ENCODE measurements around the gene LNPEP. TPM values are rescaled to one million over a fixed set of nuclear protein-coding genes. Genes with fewer than 3 reads are reported as not detected.

Gene LNPEP
- total RNA-seq, 1 donor from 2014 or later: 19.6 TPM

DNA sequence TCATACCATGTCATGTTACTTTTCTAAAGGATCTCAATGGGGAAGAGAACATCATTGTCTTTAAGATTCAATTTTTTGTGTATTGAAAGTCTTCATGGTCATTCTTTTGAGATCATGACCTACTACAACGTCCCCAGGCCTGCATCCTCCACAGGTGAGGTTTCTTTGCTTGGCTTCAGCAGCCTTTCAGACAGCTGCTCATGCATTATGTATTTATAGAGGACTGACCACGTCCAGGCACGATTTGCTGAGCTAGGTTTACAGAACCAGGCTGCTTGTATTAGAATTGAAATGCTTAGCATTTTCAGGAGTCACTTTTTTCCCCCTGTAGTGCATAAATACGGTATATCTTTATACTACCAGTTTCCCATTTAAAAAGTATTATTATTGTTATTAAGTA is 136.1 kb downstream of the LNPEP start:
- no peak overlapping the region for H3K4me2 ChIP-seq
- H3K36me3 Mint-ChIP-seq: no peaks in the 10 kb centered on the region

DNA sequence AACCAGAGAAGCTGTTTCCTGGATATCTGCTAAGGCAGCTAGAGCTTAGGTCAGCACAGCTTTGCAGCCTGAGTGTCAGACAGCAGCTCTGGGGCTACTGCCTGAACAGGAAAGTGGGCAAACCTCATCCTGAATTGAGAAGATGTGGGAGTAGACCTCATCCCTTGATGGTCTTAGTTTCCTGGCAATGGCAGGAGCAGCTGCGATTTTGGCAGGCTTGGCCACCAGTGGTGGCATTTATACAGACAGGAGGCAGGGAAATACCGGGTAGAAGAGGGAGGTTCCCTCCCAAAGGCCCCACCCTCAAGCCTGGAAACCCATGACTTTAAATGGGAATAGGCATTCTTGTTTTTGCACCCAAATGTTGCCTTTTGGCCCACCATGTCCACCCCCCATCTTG is 136.8 kb downstream of the LNPEP start:
- Histone ChIP-seq H3K4me3 (no peak overlapping the region), H3K9me3 (ENCODE audit: low read depth) (no peaks in the 10 kb centered on the region), H3K4me2 (no peak overlapping the region), H2AFZ (replicated peaks) (no peak overlapping the region), H3K36me3 (no peaks in the 10 kb centered on the region), H3F3A (ENCODE audit: low read depth) (no peaks in the 10 kb centered on the region), H3K4me1 (peaks cover 3% of the 10 kb centered on the region), H3K9ac (no peak overlapping the region), H3K27me3 (no peaks in the 10 kb centered on the region), H3K27ac (no peak overlapping the region), H4K20me1 (ENCODE audit: low read depth) (no peaks in the 10 kb centered on the region), H3K79me2 (ENCODE audit: low read depth) (no peaks in the 10 kb centered on the region)
- Mint-ChIP-seq H3K4me1 (peaks cover 4% of the 10 kb centered on the region), H3K27ac (no peak overlapping the region), H3K36me3 (no peaks in the 10 kb centered on the region), H3K27me3 (ENCODE audit: insufficient read depth, low read depth) (peaks cover 3% of the 10 kb centered on the region), H3K4me3 (no peak overlapping the region), H3K9me3 (peaks cover 2% of the 10 kb centered on the region)
- no peak for DNase-seq (ENCODE audit: low spot score)
- TF ChIP-seq EZH2phosphoT487 (IDR thresholded peaks at IDR 0.05) (no peak), EZH2 (IDR thresholded peaks at IDR 0.05) (no peak)
- TF ChIP-seq, protein P1, sequence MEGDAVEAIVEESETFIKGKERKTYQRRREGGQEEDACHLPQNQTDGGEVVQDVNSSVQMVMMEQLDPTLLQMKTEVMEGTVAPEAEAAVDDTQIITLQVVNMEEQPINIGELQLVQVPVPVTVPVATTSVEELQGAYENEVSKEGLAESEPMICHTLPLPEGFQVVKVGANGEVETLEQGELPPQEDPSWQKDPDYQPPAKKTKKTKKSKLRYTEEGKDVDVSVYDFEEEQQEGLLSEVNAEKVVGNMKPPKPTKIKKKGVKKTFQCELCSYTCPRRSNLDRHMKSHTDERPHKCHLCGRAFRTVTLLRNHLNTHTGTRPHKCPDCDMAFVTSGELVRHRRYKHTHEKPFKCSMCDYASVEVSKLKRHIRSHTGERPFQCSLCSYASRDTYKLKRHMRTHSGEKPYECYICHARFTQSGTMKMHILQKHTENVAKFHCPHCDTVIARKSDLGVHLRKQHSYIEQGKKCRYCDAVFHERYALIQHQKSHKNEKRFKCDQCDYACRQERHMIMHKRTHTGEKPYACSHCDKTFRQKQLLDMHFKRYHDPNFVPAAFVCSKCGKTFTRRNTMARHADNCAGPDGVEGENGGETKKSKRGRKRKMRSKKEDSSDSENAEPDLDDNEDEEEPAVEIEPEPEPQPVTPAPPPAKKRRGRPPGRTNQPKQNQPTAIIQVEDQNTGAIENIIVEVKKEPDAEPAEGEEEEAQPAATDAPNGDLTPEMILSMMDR (IDR thresholded peaks at IDR 0.05): no peak

More for the DNA sequence above, 136.1 kb downstream of the LNPEP start:
- Histone ChIP-seq H4K20me1 (ENCODE audit: low read depth) (no peaks in the 10 kb centered on the region), H3F3A (ENCODE audit: low read depth) (no peaks in the 10 kb centered on the region), H3K9ac (no peak overlapping the region), H3K36me3 (no peaks in the 10 kb centered on the region), H3K4me3 (no peak overlapping the region), H3K4me1 (peaks cover 5% of the 10 kb centered on the region), H3K9me3 (ENCODE audit: low read depth) (no peaks in the 10 kb centered on the region), H2AFZ (replicated peaks) (no peak overlapping the region), H3K79me2 (ENCODE audit: low read depth) (no peaks in the 10 kb centered on the region), H3K27me3 (no peaks in the 10 kb centered on the region), H3K27ac (no peak overlapping the region)
- H3K4me3 Mint-ChIP-seq: no peak overlapping the region
- no peak for TF ChIP-seq EZH2phosphoT487 (IDR thresholded peaks at IDR 0.05)
- H3K27ac Mint-ChIP-seq: no peak overlapping the region
- H3K27me3 Mint-ChIP-seq (ENCODE audit: insufficient read depth, low read depth): peaks cover 3% of the 10 kb centered on the region
- no peak for DNase-seq (ENCODE audit: low spot score)
- peaks cover 2% of the 10 kb centered on the region for H3K9me3 Mint-ChIP-seq
- peaks cover 10% of the 10 kb centered on the region for H3K4me1 Mint-ChIP-seq

DNA sequence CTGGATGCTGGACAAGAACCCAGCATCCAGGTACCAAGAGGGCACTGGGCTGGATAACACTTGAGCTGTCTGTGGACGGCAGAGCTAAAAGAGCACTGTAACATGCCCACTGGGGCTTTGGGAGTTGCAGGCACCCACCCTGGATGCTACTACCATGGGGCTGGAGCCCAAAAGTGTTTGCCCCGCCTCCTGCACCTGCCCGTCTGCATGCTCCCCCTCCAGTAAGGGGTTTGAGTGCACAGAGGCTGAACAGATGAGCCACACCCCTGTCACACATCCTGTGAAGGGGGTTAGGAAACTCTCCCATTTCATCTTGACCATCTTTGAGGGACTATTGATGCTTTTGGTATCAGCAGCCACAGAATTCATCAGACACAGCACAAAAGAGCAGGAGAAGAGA is 137.5 kb downstream of the LNPEP start:
- Histone ChIP-seq H3F3A (ENCODE audit: low read depth) (no peaks in the 10 kb centered on the region), H3K4me3 (no peak overlapping the region), H4K20me1 (ENCODE audit: low read depth) (no peaks in the 10 kb centered on the region), H3K27ac (no peak overlapping the region), H3K4me1 (peaks cover 4% of the 10 kb centered on the region), H3K9ac (no peak overlapping the region), H2AFZ (replicated peaks) (no peak overlapping the region), H3K27me3 (no peaks in the 10 kb centered on the region), H3K79me2 (ENCODE audit: low read depth) (no peaks in the 10 kb centered on the region), H3K36me3 (no peaks in the 10 kb centered on the region), H3K4me2 (no peak overlapping the region), H3K9me3 (ENCODE audit: low read depth) (no peaks in the 10 kb centered on the region)
- Mint-ChIP-seq H3K36me3 (no peaks in the 10 kb centered on the region), H3K27me3 (ENCODE audit: insufficient read depth, low read depth) (peaks cover 3% of the 10 kb centered on the region), H3K4me1 (peaks cover 4% of the 10 kb centered on the region), H3K9me3 (peaks cover 2% of the 10 kb centered on the region), H3K27ac (no peak overlapping the region), H3K4me3 (no peak overlapping the region)
- TF ChIP-seq EZH2 (IDR thresholded peaks at IDR 0.05): no peak
- no peak for DNase-seq (ENCODE audit: low spot score)

DNA sequence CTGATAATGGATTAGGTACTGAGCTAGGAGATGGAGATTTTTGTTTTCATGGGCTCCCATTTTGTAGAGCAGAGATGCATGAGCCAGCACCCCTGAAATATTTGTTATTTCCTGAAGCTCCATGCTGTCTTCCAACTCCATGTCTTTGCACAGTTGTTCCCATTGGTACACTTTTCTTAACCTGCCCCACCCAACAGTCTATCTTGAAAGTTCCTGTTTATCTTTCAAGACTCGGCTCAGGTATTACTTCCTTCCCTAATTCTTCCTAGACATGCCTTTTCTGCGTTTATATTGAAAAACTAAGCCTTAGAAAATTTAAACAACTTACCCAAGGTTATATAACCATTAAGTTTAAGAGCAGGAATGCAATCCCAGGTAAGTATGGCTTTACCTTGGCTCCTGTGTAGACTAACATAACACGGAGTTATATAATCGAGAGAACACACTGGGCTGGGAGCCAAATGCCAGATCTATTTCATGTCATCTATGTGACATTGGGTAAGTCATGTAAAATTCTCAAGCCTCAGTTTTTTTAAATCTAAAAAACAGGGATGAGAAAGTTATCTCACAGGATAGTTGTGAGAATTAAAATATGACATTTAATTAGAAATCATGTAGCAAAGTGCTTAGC is 139.1 kb downstream of the LNPEP start:
- H4K20me1 ChIP-seq (ENCODE audit: low read depth): no peaks in the 10 kb centered on the region
- TF ChIP-seq EZH2 (IDR thresholded peaks at IDR 0.05) (no peak), EZH2phosphoT487 (IDR thresholded peaks at IDR 0.05) (no peak)
- TF ChIP-seq, protein P1 (IDR thresholded peaks at IDR 0.05): no peak
- no peaks in the 10 kb centered on the region for H3K79me2 ChIP-seq (ENCODE audit: low read depth)
- no peak overlapping the region for H3K4me3 Mint-ChIP-seq
- no peak overlapping the region for H2AFZ ChIP-seq (replicated peaks)
- no peak overlapping the region for H3K4me3 ChIP-seq
- H3K36me3 ChIP-seq: no peaks in the 10 kb centered on the region
- H3K9me3 Mint-ChIP-seq: no peaks in the 10 kb centered on the region
- H3F3A ChIP-seq (ENCODE audit: low read depth): no peaks in the 10 kb centered on the region
- H3K27ac ChIP-seq: no peak overlapping the region
- H3K27ac Mint-ChIP-seq: no peak overlapping the region
- DNase-seq (ENCODE audit: low spot score): no peak
- H3K4me1 Mint-ChIP-seq: peaks cover 15% of the 10 kb centered on the region
- no peak overlapping the region for H3K4me2 ChIP-seq
- H3K9ac ChIP-seq: no peak overlapping the region
- peaks cover 3% of the 10 kb centered on the region for H3K27me3 Mint-ChIP-seq (ENCODE audit: insufficient read depth, low read depth)
- H3K36me3 Mint-ChIP-seq: no peaks in the 10 kb centered on the region
- no peaks in the 10 kb centered on the region for H3K27me3 ChIP-seq
- H3K4me1 ChIP-seq: peaks cover 16% of the 10 kb centered on the region
- no peaks in the 10 kb centered on the region for H3K9me3 ChIP-seq (ENCODE audit: low read depth)

Measured in neural progenitor cell (in vitro differentiated cells).